Measurements from ENCODE around the gene DDX4. TPM values are rescaled to one million over a fixed set of nuclear protein-coding genes. Genes with fewer than 3 reads are reported as not detected.

Gene DDX4
- total RNA-seq, 1 experiment from 2014 or later, result not detected

GRCh38 chr5:55857247-55857640, 119.4 kb downstream of the DDX4 start:
- no peaks in the 10 kb centered on the region for H3K9me3 ChIP-seq (ENCODE audit: control insufficient read depth in 1 of 2, insufficient read depth in 1 of 2, low read depth in 1 of 2, low read length in 2 of 2)
- ChIA-PET RAD21 (ENCODE audit: low non-redundant PET in 1 of 2, low total read pairs in 2 of 2, uncharacterized antibody in 2 of 2, unreplicated experiment in 2 of 2) (no interaction called here), POLR2A (no interaction called here), CTCF (no interaction called here)
- intact Hi-C loops (cut with micrococcal nuclease), result no loop called here
- no peaks in the 10 kb centered on the region for H3K79me2 ChIP-seq (ENCODE audit: insufficient read depth, low read length)
- ATAC-seq, result no peak
- TF ChIP-seq REST (IDR thresholded peaks at IDR 0.05; ENCODE audit: low read depth) (no peak), POLR2AphosphoS5 (IDR thresholded peaks at IDR 0.05; ENCODE audit: low read depth, low read length) (no peak), EZH2phosphoT487 (IDR thresholded peaks at IDR 0.05; ENCODE audit: borderline replicate concordance) (no peak), FOSL1 (IDR thresholded peaks at IDR 0.05; ENCODE audit: low read depth) (no peak), SP1 (IDR thresholded peaks at IDR 0.05; ENCODE audit: low read depth) (no peak), ZNF274 (IDR thresholded peaks at IDR 0.05; ENCODE audit: low read depth, low read length) (no peak), SIN3A (IDR thresholded peaks at IDR 0.05; ENCODE audit: low read depth) (no peak), TCF7L2 (IDR thresholded peaks at IDR 0.05; ENCODE audit: borderline replicate concordance, extremely low read depth, insufficient read depth, insufficient read length) (no peak), CEBPB (IDR thresholded peaks at IDR 0.05; ENCODE audit: low read depth) (no peak), EGR1 (IDR thresholded peaks at IDR 0.05; ENCODE audit: low read depth) (no peak), JUND (IDR thresholded peaks at IDR 0.05) (no peak), ELF1 (IDR thresholded peaks at IDR 0.05; ENCODE audit: borderline replicate concordance, low read depth) (no peak), CBX3 (IDR thresholded peaks at IDR 0.05; ENCODE audit: low read depth) (no peak), EZH2 (IDR thresholded peaks at IDR 0.05) (no peak), SRF (IDR thresholded peaks at IDR 0.05; ENCODE audit: low read depth) (no peak), ZFX (IDR thresholded peaks at IDR 0.05) (no peak)
- TF ChIP-seq, protein P1, sequence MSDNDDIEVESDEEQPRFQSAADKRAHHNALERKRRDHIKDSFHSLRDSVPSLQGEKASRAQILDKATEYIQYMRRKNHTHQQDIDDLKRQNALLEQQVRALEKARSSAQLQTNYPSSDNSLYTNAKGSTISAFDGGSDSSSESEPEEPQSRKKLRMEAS (IDR thresholded peaks at IDR 0.05), result no peak
- H3K9me2 ChIP-seq (ENCODE audit: insufficient read depth), result no peaks in the 10 kb centered on the region
- no peak overlapping the region for H3K9ac ChIP-seq (ENCODE audit: low read length)
- H3K27me3 ChIP-seq (ENCODE audit: insufficient read depth, low read length), result no peaks in the 10 kb centered on the region
- no TSS peak for BruUV-seq (replicated peaks)
- no peak overlapping the region for H2AFZ ChIP-seq (ENCODE audit: low read depth, low read length, poor library complexity, severe bottlenecking)
- H3K36me3 ChIP-seq (ENCODE audit: control insufficient read depth in 1 of 2, insufficient read depth in 2 of 2, low read length in 2 of 2), result no peaks in the 10 kb centered on the region
- H3K27ac ChIP-seq (ENCODE audit: low read depth, low read length), result no peak overlapping the region
- no peak for DNase-seq (ENCODE audit: low read depth, low spot score)
- H3K4me2 ChIP-seq (ENCODE audit: low read length), result no peak overlapping the region
- no peak overlapping the region for H3K4me3 ChIP-seq (replicated peaks in 1 of 2; ENCODE audit: low read depth in 1 of 2, low read length in 2 of 2)
- no peaks in the 10 kb centered on the region for H3K4me1 ChIP-seq (ENCODE audit: control insufficient read depth in 1 of 2, insufficient read depth in 2 of 2, low read length in 2 of 2)
- no peaks in the 10 kb centered on the region for H4K20me1 ChIP-seq (ENCODE audit: insufficient read depth)

Data from HCT116 (cell line).